Neural cell (in vitro differentiated cells): ENCODE data around the gene BRD3. TPM values are rescaled to one million over a fixed set of nuclear protein-coding genes. Genes with fewer than 3 reads are reported as not detected.

ENCODE experiments used
- H2AFZ ChIP-seq: fragments of 200-600, 300-800 bp; sonication (generic), shearing (Covaris generic); 2 replicates; pipeline ENCODE4 v1.6.0; 2014; ENCODE audit warnings: low read depth, mild to moderate bottlenecking, antibody characterized with exemption, low read length, moderate library complexity
- H3F3A ChIP-seq: fragments of 200-600 bp; shearing (Covaris generic); 2 replicates; pipeline ENCODE4 v1.6.1; 2016; ENCODE audit warnings: mild to moderate bottlenecking, moderate library complexity, mixed read lengths, antibody characterized with exemption, low read length; ENCODE audit not compliant: insufficient read depth, poor library complexity, severe bottlenecking
- H3K27ac ChIP-seq: fragments of 200-600, 300-800 bp; sonication (generic), shearing (Covaris generic); 2 replicates; pipeline ENCODE4 v1.5.1; 2014; ENCODE audit warnings: mild to moderate bottlenecking, low read length, moderate library complexity
- H3K27me3 ChIP-seq: fragments of 300-800, 200-600 bp; sonication (generic), shearing (Covaris generic); 2 replicates; pipeline ENCODE4 v1.6.0; 2014; ENCODE audit warnings: mild to moderate bottlenecking, low read depth, low read length, moderate library complexity; ENCODE audit not compliant: insufficient read depth
- H3K36me3 ChIP-seq: fragments of 300-800, 200-600 bp; sonication (generic), shearing (Covaris generic); 2 replicates; pipeline ENCODE4 v1.5.1; 2014; ENCODE audit warnings: mild to moderate bottlenecking, antibody characterized with exemption, low read length, moderate library complexity; ENCODE audit not compliant: insufficient read depth
- H3K4me2 ChIP-seq: fragments of 300-800, 200-600 bp; sonication (generic), shearing (Covaris generic); 2 replicates; pipeline ENCODE4 v1.6.0; 2014; ENCODE audit warnings: mild to moderate bottlenecking, low read length
- H3K4me3 ChIP-seq: fragments of 300-800, 200-600 bp; sonication (generic), shearing (Covaris generic); 2 replicates; pipeline ENCODE4 v1.5.1; 2014; ENCODE audit warnings: mild to moderate bottlenecking, low read length, moderate library complexity
- H3K79me2 ChIP-seq: fragments of 200-600 bp; shearing (Covaris generic); replicated peaks from 2 replicates; pipeline ENCODE4 v1.6.0; 2014; ENCODE audit warnings: mild to moderate bottlenecking, low read length, moderate library complexity; ENCODE audit not compliant: insufficient read depth
- H3K9ac ChIP-seq: fragments of 300-800, 200-600 bp; sonication (generic), shearing (Covaris generic); 2 replicates; pipeline ENCODE4 v1.6.1; 2016; ENCODE audit warnings: mild to moderate bottlenecking, low read length, mixed read lengths
- H3K9me2 ChIP-seq: fragments of 200-600 bp; shearing (Covaris generic); 2 replicates; pipeline ENCODE4 v1.6.1; 2016; ENCODE audit warnings: mild to moderate bottlenecking, low read length, mixed read lengths; ENCODE audit not compliant: insufficient read depth
- H3K9me3 ChIP-seq: fragments of 200-600, 300-800 bp; sonication (generic), shearing (Covaris generic); 2 replicates; pipeline ENCODE4 v1.6.1; 2016; ENCODE audit warnings: mild to moderate bottlenecking, mixed run types, low read length, moderate library complexity, mixed read lengths
- H4K20me1 ChIP-seq: fragments of 200-600 bp; shearing (Covaris generic); 2 replicates; pipeline ENCODE4 v1.6.1; 2016; ENCODE audit warnings: mild to moderate bottlenecking, mixed run types; ENCODE audit not compliant: insufficient read depth
- CTCF ChIP-seq: fragments of 450-650 bp; IDR thresholded peaks from 2 replicates; pipeline ENCODE4 v1.5.1; 2014; ENCODE audit warnings: antibody characterized with exemption, mild to moderate bottlenecking, moderate library complexity; ENCODE audit not compliant: poor library complexity, severe bottlenecking
- EP300 ChIP-seq: fragments of 450-650 bp; conservative IDR thresholded peaks from 2 replicates; pipeline ENCODE4 v1.6.1; 2014; ENCODE audit warnings: antibody characterized with exemption, mild to moderate bottlenecking, moderate library complexity; ENCODE audit not compliant: poor library complexity, severe bottlenecking
- EZH2 ChIP-seq: fragments of 200-600, 300-800 bp; shearing (Covaris generic), sonication (generic); IDR thresholded peaks from 2 replicates; pipeline ENCODE4 v1.6.1; 2014; ENCODE audit warnings: antibody characterized with exemption, low read length, borderline replicate concordance, mild to moderate bottlenecking; ENCODE audit not compliant: insufficient read depth, poor library complexity, severe bottlenecking
- MXI1 ChIP-seq: fragments of 450-650 bp; conservative IDR thresholded peaks from 2 replicates; pipeline ENCODE4 v1.6.1; 2014; ENCODE audit warnings: antibody characterized with exemption, mild to moderate bottlenecking; ENCODE audit not compliant: poor library complexity, severe bottlenecking
- POLR2AphosphoS5 ChIP-seq: IDR thresholded peaks from 2 replicates; pipeline ENCODE4 v1.6.1; 2012
- RAD21 ChIP-seq: fragments of 450-650 bp; conservative IDR thresholded peaks from 2 replicates; pipeline ENCODE4 v1.6.1; 2014; ENCODE audit warnings: antibody characterized with exemption, mild to moderate bottlenecking, moderate library complexity
- SMC3 ChIP-seq: fragments of 450-650 bp; conservative IDR thresholded peaks from 2 replicates; pipeline ENCODE4 v1.6.1; 2014; ENCODE audit warnings: antibody characterized with exemption, mild to moderate bottlenecking, moderate library complexity; ENCODE audit not compliant: poor library complexity
- TAF1 ChIP-seq: IDR thresholded peaks from 2 replicates; pipeline ENCODE4 v1.6.1; 2012; ENCODE audit warnings: low read depth
- polyA plus RNA-seq: library from polyadenylated mRNA; depleted of rRNA; stranded (reverse); fragments of >200 nt; gene quantifications from 2 replicates; pipeline ENCODE4 v1.2.3, GENCODE V29; 2014
- TF ChIP-seq, protein P1 (sequence below): IDR thresholded peaks from 2 replicates; pipeline ENCODE4 v1.6.1; 2012; ENCODE audit warnings: borderline replicate concordance

Gene BRD3
- polyA plus RNA-seq, 1 donor from 2014 or later, result 17.6 TPM

DNA sequence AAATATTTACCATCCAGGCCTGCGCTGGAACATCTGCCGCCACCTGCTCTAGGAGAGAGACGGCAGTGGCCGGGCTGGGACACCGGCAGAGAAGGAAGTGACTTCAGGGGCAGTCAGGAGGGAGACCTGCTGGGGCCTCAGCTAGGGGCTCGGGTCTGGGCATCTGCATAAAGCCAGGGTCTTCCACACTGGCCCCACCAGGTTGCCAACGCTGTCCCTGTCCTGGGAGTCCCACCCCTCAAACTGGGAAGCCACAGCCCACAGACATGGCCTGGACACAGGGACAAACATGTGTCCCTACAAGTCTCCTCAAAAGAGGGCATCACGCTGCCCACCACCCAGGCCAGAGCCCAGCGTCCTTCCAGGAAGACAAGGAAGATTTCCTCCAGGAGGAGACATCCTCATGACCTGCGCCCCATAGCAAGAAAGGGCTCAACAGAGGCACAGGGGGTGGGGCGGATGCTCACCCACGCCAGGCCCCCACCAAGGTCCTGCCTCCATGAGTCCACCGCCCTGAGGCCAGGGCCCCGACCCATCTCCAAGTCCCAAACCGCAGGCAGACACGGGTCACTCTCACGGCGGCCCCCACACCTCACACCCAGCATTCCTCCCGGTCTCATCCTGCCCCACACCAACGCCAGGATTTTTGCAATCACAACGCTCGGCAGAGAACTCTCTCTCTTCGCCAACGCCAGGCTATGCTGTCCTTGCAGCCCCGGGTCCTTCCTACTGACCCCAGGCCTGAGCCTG is 84.7 kb downstream of the BRD3 start:
- H3K9me2 ChIP-seq, result no peaks in the 10 kb centered on the region
- H4K20me1 ChIP-seq, result peaks cover 4% of the 10 kb centered on the region
- no peaks in the 10 kb centered on the region for H3K36me3 ChIP-seq
- no peak overlapping the region for H3K4me3 ChIP-seq
- no peaks in the 10 kb centered on the region for H3K27me3 ChIP-seq
- TF ChIP-seq, protein P1, sequence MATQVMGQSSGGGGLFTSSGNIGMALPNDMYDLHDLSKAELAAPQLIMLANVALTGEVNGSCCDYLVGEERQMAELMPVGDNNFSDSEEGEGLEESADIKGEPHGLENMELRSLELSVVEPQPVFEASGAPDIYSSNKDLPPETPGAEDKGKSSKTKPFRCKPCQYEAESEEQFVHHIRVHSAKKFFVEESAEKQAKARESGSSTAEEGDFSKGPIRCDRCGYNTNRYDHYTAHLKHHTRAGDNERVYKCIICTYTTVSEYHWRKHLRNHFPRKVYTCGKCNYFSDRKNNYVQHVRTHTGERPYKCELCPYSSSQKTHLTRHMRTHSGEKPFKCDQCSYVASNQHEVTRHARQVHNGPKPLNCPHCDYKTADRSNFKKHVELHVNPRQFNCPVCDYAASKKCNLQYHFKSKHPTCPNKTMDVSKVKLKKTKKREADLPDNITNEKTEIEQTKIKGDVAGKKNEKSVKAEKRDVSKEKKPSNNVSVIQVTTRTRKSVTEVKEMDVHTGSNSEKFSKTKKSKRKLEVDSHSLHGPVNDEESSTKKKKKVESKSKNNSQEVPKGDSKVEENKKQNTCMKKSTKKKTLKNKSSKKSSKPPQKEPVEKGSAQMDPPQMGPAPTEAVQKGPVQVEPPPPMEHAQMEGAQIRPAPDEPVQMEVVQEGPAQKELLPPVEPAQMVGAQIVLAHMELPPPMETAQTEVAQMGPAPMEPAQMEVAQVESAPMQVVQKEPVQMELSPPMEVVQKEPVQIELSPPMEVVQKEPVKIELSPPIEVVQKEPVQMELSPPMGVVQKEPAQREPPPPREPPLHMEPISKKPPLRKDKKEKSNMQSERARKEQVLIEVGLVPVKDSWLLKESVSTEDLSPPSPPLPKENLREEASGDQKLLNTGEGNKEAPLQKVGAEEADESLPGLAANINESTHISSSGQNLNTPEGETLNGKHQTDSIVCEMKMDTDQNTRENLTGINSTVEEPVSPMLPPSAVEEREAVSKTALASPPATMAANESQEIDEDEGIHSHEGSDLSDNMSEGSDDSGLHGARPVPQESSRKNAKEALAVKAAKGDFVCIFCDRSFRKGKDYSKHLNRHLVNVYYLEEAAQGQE, result no peak
- TF ChIP-seq MXI1 (no peak), SMC3 (no peak), EZH2 (no peak), RAD21 (no peak), TAF1 (no peak), CTCF (no peak), POLR2AphosphoS5 (no peak), EP300 (no peak)
- no peak overlapping the region for H2AFZ ChIP-seq
- H3K79me2 ChIP-seq, result peaks cover 48% of the 10 kb centered on the region
- H3K9ac ChIP-seq, result no peak overlapping the region
- no peak overlapping the region for H3K4me2 ChIP-seq
- H3F3A ChIP-seq, result no peaks in the 10 kb centered on the region
- no peak overlapping the region for H3K27ac ChIP-seq
- H3K9me3 ChIP-seq, result no peaks in the 10 kb centered on the region

DNA sequence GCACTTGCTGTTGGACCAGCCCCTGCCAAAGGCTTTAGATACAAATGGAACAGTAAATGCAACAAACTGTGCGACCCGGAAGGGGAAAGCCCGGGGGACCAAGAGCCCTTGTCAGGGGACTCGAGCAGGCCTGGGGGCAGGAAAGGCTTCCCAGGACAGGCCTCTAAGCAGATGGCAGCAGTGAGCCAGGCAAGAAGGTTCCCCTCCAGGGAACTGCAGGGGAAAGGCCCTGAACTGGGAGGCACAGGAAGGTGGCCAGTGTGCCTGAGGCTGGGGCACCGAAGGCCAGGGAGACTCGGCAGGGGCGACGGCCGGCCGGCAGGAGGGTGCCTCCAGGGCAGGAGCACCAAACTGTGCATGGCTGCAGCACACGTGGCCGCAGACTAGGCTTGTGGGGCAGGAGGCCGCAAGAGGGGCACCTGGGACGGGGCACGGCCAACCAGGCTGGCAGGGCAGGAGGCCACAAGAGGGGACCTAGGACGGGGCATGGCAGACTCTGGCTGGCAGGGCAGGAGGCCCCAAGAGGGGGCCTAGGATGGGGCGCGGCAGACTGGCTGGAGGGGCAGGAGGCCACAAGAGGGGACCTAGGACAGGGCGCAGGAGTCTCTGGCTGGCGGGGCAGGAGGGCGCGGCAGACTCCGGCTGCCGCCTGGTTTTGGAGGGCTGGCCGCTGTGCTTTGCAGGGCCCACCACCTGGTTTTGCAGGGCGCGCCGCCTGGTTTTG is 85.7 kb downstream of the BRD3 start:
- TF ChIP-seq EZH2 (no peak), SMC3 (no peak), RAD21 (no peak), POLR2AphosphoS5 (no peak), CTCF (no peak), TAF1 (no peak), EP300 (no peak), MXI1 (no peak)
- TF ChIP-seq, protein P1, result no peak
- H4K20me1 ChIP-seq, result no peaks in the 10 kb centered on the region
- H3K4me2 ChIP-seq, result no peak overlapping the region
- no peak overlapping the region for H3K27ac ChIP-seq
- no peak overlapping the region for H3K4me3 ChIP-seq
- H3K9me2 ChIP-seq, result no peaks in the 10 kb centered on the region
- H2AFZ ChIP-seq, result no peak overlapping the region
- peaks cover 38% of the 10 kb centered on the region for H3K79me2 ChIP-seq
- H3K27me3 ChIP-seq, result no peaks in the 10 kb centered on the region
- no peaks in the 10 kb centered on the region for H3F3A ChIP-seq
- no peaks in the 10 kb centered on the region for H3K9me3 ChIP-seq
- no peaks in the 10 kb centered on the region for H3K36me3 ChIP-seq
- H3K9ac ChIP-seq, result no peak overlapping the region
